ENCODE measurements around the gene RBM43.

Gene RBM43

DNA sequence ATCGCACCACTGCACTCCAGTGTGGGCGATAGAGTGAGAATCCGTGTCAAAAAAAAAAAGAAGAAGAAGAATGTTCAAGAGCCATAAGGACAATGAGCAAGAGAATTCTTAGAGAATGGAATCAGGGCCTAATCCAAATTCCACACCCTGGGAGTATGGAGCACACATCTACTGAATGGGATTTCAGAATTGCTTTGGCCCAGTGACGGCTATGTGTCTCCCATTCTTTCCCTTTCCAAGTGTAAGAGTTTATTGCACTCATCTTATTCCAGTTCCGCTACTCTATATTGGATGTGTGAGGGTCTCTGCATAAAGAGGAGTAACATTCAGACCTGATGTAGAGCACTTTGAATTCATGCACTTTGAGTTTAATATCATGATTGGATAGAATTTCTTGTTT, 5.9 kb upstream of the RBM43 start:
- no peaks in the 10 kb centered on the region for H3K9me3 ChIP-seq (ENCODE audit: insufficient read depth, low read depth, low read length)
- H3K4me1 ChIP-seq (ENCODE audit: insufficient read depth, low read length) = peaks cover 10% of the 10 kb centered on the region; the same call in 1 of the 2 replicates
- H3K9ac ChIP-seq (ENCODE audit: low read depth, low read length) = no peak overlapping the region
- H3K27me3 ChIP-seq (ENCODE audit: insufficient read depth, low read length) = no peaks in the 10 kb centered on the region
- WGBS = 95% methylated on average over 5 of the region's 5 CpGs
- H3K36me3 ChIP-seq (ENCODE audit: insufficient read depth, low read length) = no peaks in the 10 kb centered on the region
- H3K27ac ChIP-seq (ENCODE audit: low read depth, low read length) = no peak overlapping the region
- H3K4me3 ChIP-seq (ENCODE audit: low read length) = no peak overlapping the region

DNA sequence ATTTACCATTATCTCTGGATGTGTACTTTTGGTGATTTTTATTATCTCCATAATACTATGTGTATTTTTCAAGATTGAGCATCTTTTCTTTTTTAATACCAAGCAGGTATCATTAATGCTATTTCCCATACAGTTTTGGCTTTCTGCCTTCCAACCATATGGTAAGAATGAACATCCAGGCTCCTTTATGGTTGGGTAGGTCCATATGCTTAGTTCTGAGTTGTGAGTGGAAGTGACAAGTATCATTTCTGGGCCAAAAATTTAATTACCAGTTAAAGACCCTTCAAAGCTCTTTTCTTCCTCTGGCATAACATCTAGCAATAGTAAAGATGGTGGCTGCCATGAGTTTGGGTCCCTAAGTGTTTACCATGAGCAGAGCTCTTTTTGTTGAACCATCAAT, 4.3 kb upstream of the RBM43 start:
- no peak overlapping the region for H3K9ac ChIP-seq (ENCODE audit: low read depth, low read length)
- no peak overlapping the region for H3K4me3 ChIP-seq (ENCODE audit: low read length)
- H3K27me3 ChIP-seq (ENCODE audit: insufficient read depth, low read length) = no peaks in the 10 kb centered on the region
- no peak overlapping the region for H3K27ac ChIP-seq (ENCODE audit: low read depth, low read length)
- H3K4me1 ChIP-seq (ENCODE audit: insufficient read depth, low read length) = peaks cover 18% of the 10 kb centered on the region
- no peaks in the 10 kb centered on the region for H3K36me3 ChIP-seq (ENCODE audit: insufficient read depth, low read length)
- H3K9me3 ChIP-seq (ENCODE audit: insufficient read depth, low read depth, low read length) = no peaks in the 10 kb centered on the region

- Histone ChIP-seq H3K27ac (ENCODE audit: low read depth, low read length) (no peak overlapping the region), H3K4me1 (ENCODE audit: insufficient read depth, low read length) (peaks cover 19% of the 10 kb centered on the region), H3K9me3 (ENCODE audit: insufficient read depth, low read depth, low read length) (no peaks in the 10 kb centered on the region), H3K36me3 (ENCODE audit: insufficient read depth, low read length) (no peaks in the 10 kb centered on the region), H3K4me3 (ENCODE audit: low read length) (no peak overlapping the region), H3K27me3 (ENCODE audit: insufficient read depth, low read length) (no peaks in the 10 kb centered on the region), H3K9ac (ENCODE audit: low read depth, low read length) (no peak overlapping the region)
- 79% methylated on average over 7 of the region's 7 CpGs for WGBS
These were observed 2.6 kb upstream of the RBM43 start for GRCh38 chr2:151264157-151264825.

- no peak overlapping the region for H3K9ac ChIP-seq (ENCODE audit: low read depth, low read length)
- no peaks in the 10 kb centered on the region for H3K27me3 ChIP-seq (ENCODE audit: insufficient read depth, low read length)
- WGBS = 81% methylated on average over 8 of the region's 8 CpGs
- peaks cover 19% of the 10 kb centered on the region for H3K4me1 ChIP-seq (ENCODE audit: insufficient read depth, low read length)
- H3K27ac ChIP-seq (ENCODE audit: low read depth, low read length) = no peak overlapping the region
- no peaks in the 10 kb centered on the region for H3K36me3 ChIP-seq (ENCODE audit: insufficient read depth, low read length)
- H3K4me3 ChIP-seq (ENCODE audit: low read length) = no peak overlapping the region
- no peaks in the 10 kb centered on the region for H3K9me3 ChIP-seq (ENCODE audit: insufficient read depth, low read depth, low read length)
These were observed 966 bp upstream of the RBM43 start for GRCh38 chr2:151262629-151263028.

DNA sequence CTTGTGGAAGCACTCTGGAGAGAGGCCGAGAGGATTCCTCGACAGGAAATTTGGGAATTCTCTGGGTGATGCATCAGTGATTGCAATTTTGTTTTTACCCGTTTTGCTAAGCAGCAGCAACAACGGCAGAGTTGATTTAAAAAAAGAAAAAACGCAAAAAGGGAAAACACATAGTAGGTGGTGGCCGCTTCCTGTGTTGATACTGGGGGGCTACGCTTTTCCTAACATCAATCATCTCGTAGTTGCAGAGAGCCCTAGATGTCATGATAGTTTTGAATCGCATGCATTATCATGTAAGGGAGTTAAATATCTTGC, 271 bp upstream of the RBM43 start:
- Histone ChIP-seq H3K9ac (ENCODE audit: low read depth, low read length) (peak overlapping the region; percentile 86), H3K27ac (ENCODE audit: low read depth, low read length) (peak overlapping the region; percentile 57; the same call in 1 of the 2 replicates)
- 46% methylated on average over 9 of the region's 9 CpGs for WGBS

GRCh38 chr2:151260573-151261230, 961 bp downstream of the RBM43 start:
- 78% methylated on average over 11 of the region's 11 CpGs for WGBS
- no peaks in the 10 kb centered on the region for H3K27me3 ChIP-seq (ENCODE audit: insufficient read depth, low read length)
- H3K36me3 ChIP-seq (ENCODE audit: insufficient read depth, low read length) = no peaks in the 10 kb centered on the region
- no peaks in the 10 kb centered on the region for H3K9me3 ChIP-seq (ENCODE audit: insufficient read depth, low read depth, low read length)
- peak overlapping the region; percentile 61 for H3K4me3 ChIP-seq (ENCODE audit: low read length)
- H3K27ac ChIP-seq (ENCODE audit: low read depth, low read length) = no peak overlapping the region
- H3K4me1 ChIP-seq (ENCODE audit: insufficient read depth, low read length) = peaks cover 19% of the 10 kb centered on the region
- peak overlapping the region; percentile 86 for H3K9ac ChIP-seq (ENCODE audit: low read depth, low read length)

More for the DNA sequence above, 271 bp upstream of the RBM43 start:
- Histone ChIP-seq H3K27me3 (ENCODE audit: insufficient read depth, low read length) (no peaks in the 10 kb centered on the region), H3K36me3 (ENCODE audit: insufficient read depth, low read length) (no peaks in the 10 kb centered on the region), H3K4me1 (ENCODE audit: insufficient read depth, low read length) (peaks cover 19% of the 10 kb centered on the region), H3K9me3 (ENCODE audit: insufficient read depth, low read depth, low read length) (no peaks in the 10 kb centered on the region), H3K4me3 (ENCODE audit: low read length) (peak overlapping the region; percentile 61)

DNA sequence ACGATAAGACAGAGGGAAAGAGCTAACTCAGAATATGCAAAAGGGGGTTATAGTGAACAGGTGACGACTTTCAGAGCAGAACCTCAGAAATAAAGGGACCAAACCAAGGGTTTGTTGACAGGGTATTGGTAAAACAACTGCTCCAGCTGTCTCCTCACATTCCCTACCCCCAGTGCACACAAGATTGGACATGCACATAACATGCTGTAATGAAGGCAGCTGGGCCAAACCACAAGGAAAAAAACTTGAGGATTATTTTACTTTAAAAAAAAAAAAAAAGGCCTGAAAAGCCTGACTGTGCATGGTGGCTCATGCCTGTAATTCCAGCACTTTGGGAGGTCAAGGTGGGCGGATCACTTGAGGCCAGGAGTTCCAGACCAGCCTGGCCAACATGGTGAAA, 3.5 kb downstream of the RBM43 start:
- Histone ChIP-seq H3K9ac (ENCODE audit: low read depth, low read length) (no peak overlapping the region), H3K36me3 (ENCODE audit: insufficient read depth, low read length) (no peaks in the 10 kb centered on the region), H3K4me3 (ENCODE audit: low read length) (no peak overlapping the region), H3K27ac (ENCODE audit: low read depth, low read length) (no peak overlapping the region), H3K27me3 (ENCODE audit: insufficient read depth, low read length) (no peaks in the 10 kb centered on the region), H3K9me3 (ENCODE audit: insufficient read depth, low read depth, low read length) (no peaks in the 10 kb centered on the region), H3K4me1 (ENCODE audit: insufficient read depth, low read length) (peaks cover 19% of the 10 kb centered on the region)
- 88% methylated on average over 3 of the region's 3 CpGs for WGBS

DNA sequence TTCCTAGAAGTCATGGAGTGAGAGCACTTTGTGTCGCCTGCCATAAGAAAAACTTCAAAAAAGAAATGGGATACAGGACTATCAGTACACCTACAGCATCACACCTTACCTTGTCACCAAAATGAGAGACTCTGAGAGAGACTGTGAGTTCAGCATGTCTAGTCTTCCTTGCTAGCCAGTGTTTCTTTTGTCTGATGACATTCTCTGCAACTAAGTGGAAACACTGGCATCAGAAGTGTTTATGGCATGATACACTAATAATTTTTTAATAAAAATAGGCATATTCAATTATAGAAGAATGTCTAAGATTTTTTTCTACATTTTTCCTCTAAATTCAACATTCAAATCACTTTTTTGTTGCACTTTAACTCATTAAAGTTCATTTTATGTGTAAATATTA, 9.0 kb downstream of the RBM43 start:
- Histone ChIP-seq H3K9ac (ENCODE audit: low read depth, low read length) (no peak overlapping the region), H3K4me1 (ENCODE audit: insufficient read depth, low read length) (no peaks in the 10 kb centered on the region), H3K4me3 (ENCODE audit: low read length) (no peak overlapping the region), H3K27me3 (ENCODE audit: insufficient read depth, low read length) (no peaks in the 10 kb centered on the region), H3K36me3 (ENCODE audit: insufficient read depth, low read length) (peaks cover 11% of the 10 kb centered on the region; the same call in 1 of the 2 replicates), H3K27ac (ENCODE audit: low read depth, low read length) (no peak overlapping the region), H3K9me3 (ENCODE audit: insufficient read depth, low read depth, low read length) (peaks cover 14% of the 10 kb centered on the region; the same call in 1 of the 2 replicates)
- 92% methylated on average over 1 of the region's 1 CpG for WGBS

DNA sequence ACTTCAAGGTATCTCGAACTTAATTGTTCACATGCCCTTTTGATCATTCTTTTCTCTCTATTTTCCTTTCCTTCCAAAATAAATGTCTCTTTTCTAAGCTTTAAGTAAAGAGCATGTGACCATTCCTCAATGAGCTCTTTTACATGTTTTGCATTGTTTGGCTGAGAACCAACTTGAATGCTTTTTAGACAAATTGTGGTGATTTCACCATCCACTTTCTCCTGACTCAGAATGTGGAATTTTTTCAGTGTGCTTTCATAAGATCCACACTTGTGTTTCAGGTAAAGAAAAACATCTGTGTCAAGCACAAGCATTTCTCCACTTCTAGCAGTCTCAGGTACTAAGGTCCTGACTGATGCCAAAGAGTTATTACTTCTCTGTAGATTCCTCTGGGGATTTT, 10.7 kb downstream of the RBM43 start:
- no peak overlapping the region for H3K4me3 ChIP-seq (ENCODE audit: low read length)
- 100% methylated on average over 1 of the region's 1 CpG for WGBS
- H3K4me1 ChIP-seq (ENCODE audit: insufficient read depth, low read length) = no peaks in the 10 kb centered on the region
- no peak overlapping the region for H3K9ac ChIP-seq (ENCODE audit: low read depth, low read length)
- H3K36me3 ChIP-seq (ENCODE audit: insufficient read depth, low read length) = peaks cover 11% of the 10 kb centered on the region; the same call in 1 of the 2 replicates
- peaks cover 21% of the 10 kb centered on the region; the same call in 1 of the 2 replicates for H3K9me3 ChIP-seq (ENCODE audit: insufficient read depth, low read depth, low read length)
- no peaks in the 10 kb centered on the region for H3K27me3 ChIP-seq (ENCODE audit: insufficient read depth, low read length)
- no peak overlapping the region for H3K27ac ChIP-seq (ENCODE audit: low read depth, low read length)

DNA sequence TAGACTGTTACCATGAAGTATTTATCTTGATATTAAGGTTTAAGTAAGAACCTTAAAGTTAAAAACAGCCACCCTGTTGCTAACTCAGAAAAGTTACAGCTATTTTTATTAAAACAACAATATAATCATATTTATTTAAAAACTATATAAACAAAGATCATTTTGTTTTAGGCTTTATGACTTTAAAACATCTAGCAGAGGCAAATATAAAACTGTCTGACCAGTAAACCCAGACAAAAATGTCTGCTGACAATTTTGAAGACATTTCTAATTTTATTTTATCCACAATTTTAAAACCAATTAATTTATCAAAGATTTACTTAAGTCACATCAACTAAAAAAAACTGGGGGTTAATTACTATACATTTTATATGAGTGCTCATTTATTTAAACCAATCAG, 14.2 kb downstream of the RBM43 start:
- Histone ChIP-seq H3K4me1 (ENCODE audit: insufficient read depth, low read length) (no peaks in the 10 kb centered on the region), H3K27me3 (ENCODE audit: insufficient read depth, low read length) (no peaks in the 10 kb centered on the region), H3K36me3 (ENCODE audit: insufficient read depth, low read length) (peaks cover 11% of the 10 kb centered on the region; the same call in 1 of the 2 replicates), H3K4me3 (ENCODE audit: low read length) (no peak overlapping the region), H3K9ac (ENCODE audit: low read depth, low read length) (no peak overlapping the region), H3K27ac (ENCODE audit: low read depth, low read length) (no peak overlapping the region), H3K9me3 (ENCODE audit: insufficient read depth, low read depth, low read length) (peaks cover 21% of the 10 kb centered on the region; the same call in 1 of the 2 replicates)

DNA sequence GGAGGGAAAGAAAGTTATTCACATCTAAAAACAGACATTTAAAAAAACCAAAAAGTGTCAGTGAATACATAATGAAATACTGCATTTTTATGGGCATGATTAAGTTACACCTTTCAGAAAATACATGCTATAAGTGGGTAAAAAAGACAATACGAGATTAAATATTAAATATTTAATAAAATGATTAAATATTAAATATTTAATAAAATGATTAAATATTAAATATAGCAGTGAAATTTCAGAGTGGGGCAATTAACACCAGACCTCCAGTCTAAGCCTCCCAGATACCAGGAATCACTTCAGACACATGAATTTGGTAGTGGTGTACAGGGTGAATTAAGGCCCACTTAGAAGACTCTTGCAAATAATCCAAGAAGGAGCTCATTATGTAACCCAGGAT, 15.5 kb downstream of the RBM43 start:
- H3K4me1 ChIP-seq (ENCODE audit: insufficient read depth, low read length) = no peaks in the 10 kb centered on the region
- H3K9ac ChIP-seq (ENCODE audit: low read depth, low read length) = no peak overlapping the region
- WGBS = no CpG with 5 or more reads among the region's 1 CpG
- H3K36me3 ChIP-seq (ENCODE audit: insufficient read depth, low read length) = peaks cover 10% of the 10 kb centered on the region; the same call in 1 of the 2 replicates
- H3K9me3 ChIP-seq (ENCODE audit: insufficient read depth, low read depth, low read length) = peaks cover 21% of the 10 kb centered on the region; the same call in 1 of the 2 replicates
- no peaks in the 10 kb centered on the region for H3K27me3 ChIP-seq (ENCODE audit: insufficient read depth, low read length)
- no peak overlapping the region for H3K4me3 ChIP-seq (ENCODE audit: low read length)
- H3K27ac ChIP-seq (ENCODE audit: low read depth, low read length) = no peak overlapping the region

Measured in HUES64 (cell line).